HepG2 (cell line): ENCODE results near the gene ANAPC2. TPM values are rescaled to one million over a fixed set of nuclear protein-coding genes. Genes with fewer than 3 reads are reported as not detected.

Experiments used
- ATF1 ChIP-seq: IDR thresholded peaks from 2 replicates; pipeline ENCODE4 v1.6.1; 2016; ENCODE audit warnings: mild to moderate bottlenecking, control low read depth
- ATM ChIP-seq: fragments of 450-650 bp; IDR thresholded peaks from 2 replicates; pipeline ENCODE4 v1.7.1; 2017; ENCODE audit warnings: mild to moderate bottlenecking, borderline replicate concordance
- CBX1 ChIP-seq: IDR thresholded peaks from one replicate; pipeline ENCODE4 v1.6.1; 2016; ENCODE audit warnings: antibody characterized with exemption, low read depth
- CTCF ChIP-seq: sonication (generic); formaldehyde crosslinking; IDR thresholded peaks from 2 replicates; pipeline ENCODE4 v1.5.0; 2020; ENCODE audit warnings: mild to moderate bottlenecking, missing genetic modification reagents, moderate library complexity
- GATAD2A ChIP-seq: IDR thresholded peaks from 2 replicates; pipeline ENCODE4 v1.6.1; 2016
- NR1H2 ChIP-seq: sonication (generic); formaldehyde crosslinking; IDR thresholded peaks from 2 replicates; pipeline ENCODE4 v1.8.1; 2022; ENCODE audit warnings: low read depth, missing genetic modification reagents, borderline replicate concordance
- PAF1 ChIP-seq: IDR thresholded peaks from 2 replicates; pipeline ENCODE4 v1.6.1; 2016; ENCODE audit warnings: missing genetic modification reagents, missing compliant biosample characterization
- RELA ChIP-seq: sonication (generic); formaldehyde crosslinking; IDR thresholded peaks from 2 replicates; pipeline ENCODE4 v1.4.0; 2020; ENCODE audit warnings: missing genetic modification reagents
- RFXAP ChIP-seq: sonication (generic); formaldehyde crosslinking; IDR thresholded peaks from 2 replicates; pipeline ENCODE4 v1.4.0; 2020; ENCODE audit warnings: missing genetic modification reagents, borderline replicate concordance
- SRSF4 ChIP-seq: fragments of 200-400 bp; formaldehyde crosslinking; IDR thresholded peaks from one replicate; pipeline ENCODE4 v1.6.1; 2018; ENCODE audit warnings: mild to moderate bottlenecking, low read depth, low read length, moderate library complexity; ENCODE audit not compliant: poor library complexity, severe bottlenecking
- ZBTB4 ChIP-seq: sonication (generic); formaldehyde crosslinking; IDR thresholded peaks from 2 replicates; pipeline ENCODE4 v1.4.0; 2020; ENCODE audit warnings: missing genetic modification reagents, mild to moderate bottlenecking, borderline replicate concordance
- ZNF33A ChIP-seq: sonication (generic); formaldehyde crosslinking; IDR thresholded peaks from 2 replicates; pipeline ENCODE4 v1.5.1; 2020; ENCODE audit warnings: missing genetic modification reagents, mild to moderate bottlenecking, moderate library complexity, borderline replicate concordance
- ZNF644 ChIP-seq: IDR thresholded peaks from 2 replicates; pipeline ENCODE4 v1.6.1; 2016; ENCODE audit warnings: low read depth
- ZNF883 ChIP-seq: sonication (generic); formaldehyde crosslinking; IDR thresholded peaks from 2 replicates; pipeline ENCODE4 v1.5.1; 2020; ENCODE audit warnings: mild to moderate bottlenecking, missing genetic modification reagents; ENCODE audit errors: not compliant biosample characterization
- polyA plus RNA-seq, 8 experiments: library from polyadenylated mRNA; depleted of rRNA in 3 of 8; stranded (reverse) in 7 of 8; unstranded in 1 of 8; fragments of >200 nt; fragmentation: Illumina TruSeq in 4 of 8; extraction: Trizol in 4 of 8; gene quantifications; 2 replicates each; pipeline versions ENCODE4 v1.2.1 to v1.2.3, GENCODE V29; 2011 to 2016; ENCODE audit warnings: low read depth in 4 of 8, missing spikeins in 1 of 8, mixed read lengths in 1 of 8; ENCODE audit not compliant: insufficient read depth in 1 of 8
- total RNA-seq, 5 experiments: library from RNA; depleted of rRNA; stranded (reverse); fragments of >200 nt; fragmentation: Illumina TruSeq; extraction: Trizol; gene quantifications; 2 replicates each; pipeline ENCODE4 v1.2.3, GENCODE V29; 2016; ENCODE audit warnings: low read depth in 1 of 5
- TF ChIP-seq, protein P1 (sequence below): sonication (generic); formaldehyde crosslinking; IDR thresholded peaks from 2 replicates; pipeline ENCODE4 v1.5.0; 2020; ENCODE audit warnings: missing genetic modification reagents
- TF ChIP-seq, protein P2 (sequence below): sonication (generic); formaldehyde crosslinking; IDR thresholded peaks from 2 replicates; pipeline ENCODE4 v1.4.0; 2020; ENCODE audit warnings: missing genetic modification reagents
- TF ChIP-seq, protein P3 (sequence below): sonication (generic); formaldehyde crosslinking; conservative IDR thresholded peaks from 2 replicates; pipeline ENCODE4 v1.8.0; 2022; ENCODE audit warnings: low read depth, missing genetic modification reagents
- TF ChIP-seq, protein P4 (sequence below): sonication (generic); formaldehyde crosslinking; IDR thresholded peaks from 2 replicates; pipeline ENCODE4 v1.4.0; 2020; ENCODE audit warnings: missing genetic modification reagents

Gene ANAPC2
- total and polyA plus RNA-seq, 2 of the 13 experiments (the other 11 are each of a cell fraction or from before 2014, with no cell fraction given): 12.3 to 15.4 TPM

- TF ChIP-seq GATAD2A (CRISPR knock-in tag) (0 out of 2 replicates have a peak, but pooled peaks have one; percentile 18), ZNF644 (CRISPR knock-in tag) (no peak), ZBTB4 (CRISPR knock-in tag) (no peak), CTCF (CRISPR knock-in tag) (no peak), ATF1 (CRISPR knock-in tag) (no peak), CBX1 (no peak), RELA (no peak), ATM (no peak), NR1H2 (CRISPR knock-in tag) (no peak), RFXAP (CRISPR knock-in tag) (peak; percentile 22; the same call in 1 of the 2 replicates), ZNF33A (CRISPR knock-in tag) (no peak), SRSF4 (no peak), ZNF883 (CRISPR knock-in tag) (no peak), PAF1 (no peak)
- TF ChIP-seq, protein P1, sequence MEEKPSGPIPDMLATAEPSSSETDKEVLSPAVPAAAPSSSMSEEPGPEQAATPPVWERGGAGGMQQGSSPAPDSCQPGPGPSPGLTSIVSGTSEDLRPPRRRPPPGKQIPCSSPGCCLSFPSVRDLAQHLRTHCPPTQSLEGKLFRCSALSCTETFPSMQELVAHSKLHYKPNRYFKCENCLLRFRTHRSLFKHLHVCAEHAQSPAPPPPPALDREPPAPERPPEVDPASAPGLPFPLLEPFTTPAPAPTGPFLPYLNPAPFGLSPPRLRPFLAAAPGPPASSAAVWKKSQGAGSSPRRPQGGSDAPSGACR: no peak
- TF ChIP-seq, protein P2, sequence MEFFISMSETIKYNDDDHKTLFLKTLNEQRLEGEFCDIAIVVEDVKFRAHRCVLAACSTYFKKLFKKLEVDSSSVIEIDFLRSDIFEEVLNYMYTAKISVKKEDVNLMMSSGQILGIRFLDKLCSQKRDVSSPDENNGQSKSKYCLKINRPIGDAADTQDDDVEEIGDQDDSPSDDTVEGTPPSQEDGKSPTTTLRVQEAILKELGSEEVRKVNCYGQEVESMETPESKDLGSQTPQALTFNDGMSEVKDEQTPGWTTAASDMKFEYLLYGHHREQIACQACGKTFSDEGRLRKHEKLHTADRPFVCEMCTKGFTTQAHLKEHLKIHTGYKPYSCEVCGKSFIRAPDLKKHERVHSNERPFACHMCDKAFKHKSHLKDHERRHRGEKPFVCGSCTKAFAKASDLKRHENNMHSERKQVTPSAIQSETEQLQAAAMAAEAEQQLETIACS (CRISPR knock-in tag): 0 out of 2 replicates have a peak, but pooled peaks have one; percentile 2
- TF ChIP-seq, protein P3, sequence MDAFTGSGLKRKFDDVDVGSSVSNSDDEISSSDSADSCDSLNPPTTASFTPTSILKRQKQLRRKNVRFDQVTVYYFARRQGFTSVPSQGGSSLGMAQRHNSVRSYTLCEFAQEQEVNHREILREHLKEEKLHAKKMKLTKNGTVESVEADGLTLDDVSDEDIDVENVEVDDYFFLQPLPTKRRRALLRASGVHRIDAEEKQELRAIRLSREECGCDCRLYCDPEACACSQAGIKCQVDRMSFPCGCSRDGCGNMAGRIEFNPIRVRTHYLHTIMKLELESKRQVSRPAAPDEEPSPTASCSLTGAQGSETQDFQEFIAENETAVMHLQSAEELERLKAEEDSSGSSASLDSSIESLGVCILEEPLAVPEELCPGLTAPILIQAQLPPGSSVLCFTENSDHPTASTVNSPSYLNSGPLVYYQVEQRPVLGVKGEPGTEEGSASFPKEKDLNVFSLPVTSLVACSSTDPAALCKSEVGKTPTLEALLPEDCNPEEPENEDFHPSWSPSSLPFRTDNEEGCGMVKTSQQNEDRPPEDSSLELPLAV: no peak
- TF ChIP-seq, protein P4, sequence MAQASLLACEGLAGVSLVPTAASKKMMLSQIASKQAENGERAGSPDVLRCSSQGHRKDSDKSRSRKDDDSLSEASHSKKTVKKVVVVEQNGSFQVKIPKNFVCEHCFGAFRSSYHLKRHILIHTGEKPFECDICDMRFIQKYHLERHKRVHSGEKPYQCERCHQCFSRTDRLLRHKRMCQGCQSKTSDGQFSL (CRISPR knock-in tag): no peak; the same call in 1 of the 2 replicates
Observed at GRCh38 chr9:137221506-137222111, 33.2 kb upstream of the ANAPC2 start (continued).
